Activated T-helper 2 cell treated with anti-CD3 and anti-CD28 coated beads, Interferon-gamma antibody, Interleukin-2, Interleukin-4, amounts not matched to agents 10 μg/mL and 5 μg/mL and 100 μg/mL, durations not matched to agents 14 hours and 24 hours and 36 hours (primary cell): ENCODE data around the gene MCRIP2. TPM values are rescaled to one million over a fixed set of nuclear protein-coding genes. Genes with fewer than 3 reads are reported as not detected.

Experiments
- DNase-seq: peaks from one replicate; pipeline ENCODE4 v3.0.0; 2021; ENCODE audit warnings: low spot score
- H3K27ac Mint-ChIP-seq: one replicate; pipeline ENCODE4 v1.8.0; 2021; ENCODE audit warnings: mixed read lengths
- H3K27me3 Mint-ChIP-seq: one replicate; pipeline ENCODE4 v1.8.0; 2021; ENCODE audit warnings: low read depth, mixed read lengths
- H3K36me3 Mint-ChIP-seq: one replicate; pipeline ENCODE4 v1.8.0; 2021; ENCODE audit warnings: low read depth, mixed read lengths
- H3K4me1 Mint-ChIP-seq: one replicate; pipeline ENCODE4 v1.8.0; 2021; ENCODE audit warnings: low read depth, mixed read lengths
- H3K4me3 Mint-ChIP-seq: one replicate; pipeline ENCODE4 v1.8.0; 2021; ENCODE audit warnings: low read depth, mild to moderate bottlenecking, moderate library complexity, mixed read lengths
- H3K9me3 Mint-ChIP-seq: one replicate; pipeline ENCODE4 v1.8.0; 2021; ENCODE audit warnings: mixed read lengths
- intact Hi-C: fragments of 100-400 bp; cut with micrococcal nuclease; formaldehyde crosslinking; loops from one replicate; pipeline ENCODE4 v1.15.1; 2023
- total RNA-seq: library from RNA; stranded (reverse); gene quantifications from 2 replicates; pipeline ENCODE4 v1.2.3, GENCODE V29; 2022

Gene MCRIP2
- total RNA-seq, 1 donor from 2014 or later = 62.6 TPM

GRCh38 chr16:622920-623280 is 18.7 kb upstream of the MCRIP2 start:
- H3K4me3 Mint-ChIP-seq = no peak overlapping the region

DNA sequence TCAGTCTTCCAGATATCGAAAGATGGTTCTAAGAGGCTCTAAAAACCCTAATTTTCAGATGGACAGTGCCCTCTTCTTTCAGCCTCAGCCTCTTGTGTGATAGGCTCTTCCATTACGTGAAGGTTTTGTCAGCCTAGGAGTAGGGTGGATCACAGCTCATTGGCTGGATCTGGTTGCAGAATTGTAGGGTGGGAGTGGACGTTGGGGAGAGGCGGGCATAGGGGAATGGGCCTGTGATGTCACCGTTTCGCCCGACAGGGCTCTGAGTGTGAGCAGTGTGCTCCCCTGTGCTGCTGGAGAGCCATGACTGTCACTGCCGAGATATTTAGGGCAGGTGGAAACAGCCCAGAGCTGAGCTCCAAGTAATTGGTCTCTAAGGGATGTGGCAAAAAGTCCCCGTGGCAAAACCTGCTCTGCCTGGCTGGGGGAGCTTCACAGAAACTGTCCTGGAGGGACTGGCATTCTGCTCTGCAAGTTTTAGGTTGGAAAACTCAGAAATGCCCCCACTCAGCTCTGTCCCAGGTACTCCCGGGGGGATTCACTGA is 17.0 kb upstream of the MCRIP2 start:
- H3K36me3 Mint-ChIP-seq = no peaks in the 10 kb centered on the region
- no peaks in the 10 kb centered on the region for H3K4me1 Mint-ChIP-seq
- intact Hi-C loops = no loop called here
- no peak overlapping the region for H3K27ac Mint-ChIP-seq
- no peak for DNase-seq
- H3K4me3 Mint-ChIP-seq = no peak overlapping the region
- H3K9me3 Mint-ChIP-seq = no peaks in the 10 kb centered on the region
- H3K27me3 Mint-ChIP-seq = no peaks in the 10 kb centered on the region

More at GRCh38 chr16:622920-623280, 18.7 kb upstream of the MCRIP2 start:
- Mint-ChIP-seq H3K9me3 (no peaks in the 10 kb centered on the region), H3K36me3 (no peaks in the 10 kb centered on the region), H3K27ac (no peak overlapping the region), H3K4me1 (no peaks in the 10 kb centered on the region), H3K27me3 (no peaks in the 10 kb centered on the region)
- DNase-seq = no peak
- intact Hi-C loops = no loop called here

DNA sequence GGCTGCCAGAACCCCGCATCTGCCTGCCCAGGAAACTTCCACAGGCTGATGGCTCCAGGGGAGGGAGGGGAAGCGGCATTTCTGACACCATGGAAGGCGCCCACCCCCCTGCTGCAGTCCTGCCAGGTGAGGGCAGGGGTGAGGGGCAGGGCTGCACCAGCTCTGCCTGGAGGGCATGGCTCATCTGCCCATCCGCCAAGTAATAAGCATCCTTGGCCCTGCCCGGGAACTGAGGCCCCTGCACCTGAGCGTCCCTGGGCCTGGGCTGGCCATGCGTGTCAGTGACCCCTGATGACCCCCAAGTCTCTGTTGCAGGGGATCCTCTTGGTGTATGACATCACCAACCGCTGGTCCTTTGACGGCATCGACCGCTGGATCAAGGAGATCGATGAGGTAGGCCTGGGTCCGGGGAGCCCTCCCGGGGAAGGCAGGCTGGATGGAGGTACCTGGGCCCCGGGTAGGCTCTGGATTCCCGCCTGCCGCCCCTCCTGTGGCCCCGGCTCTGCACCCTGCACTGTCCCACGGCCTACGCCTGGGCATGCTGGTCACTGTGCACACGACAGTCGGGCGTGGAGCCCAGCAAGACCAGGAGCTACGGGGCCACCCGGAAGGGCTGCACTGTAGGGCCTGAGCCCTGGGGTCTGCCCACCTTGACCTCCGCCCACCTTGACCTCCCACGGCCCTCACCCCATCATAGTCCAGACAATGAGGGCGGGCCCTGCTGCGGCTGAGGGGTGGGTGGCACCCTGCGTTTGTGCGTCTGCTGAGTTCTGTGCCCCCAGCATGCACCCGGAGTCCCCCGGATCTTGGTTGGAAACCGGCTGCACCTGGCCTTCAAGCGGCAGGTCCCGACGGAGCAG is 16.3 kb upstream of the MCRIP2 start:
- no peak overlapping the region for H3K27ac Mint-ChIP-seq
- no peak for DNase-seq
- H3K27me3 Mint-ChIP-seq = no peaks in the 10 kb centered on the region
- H3K9me3 Mint-ChIP-seq = no peaks in the 10 kb centered on the region
- no peaks in the 10 kb centered on the region for H3K36me3 Mint-ChIP-seq
- no peak overlapping the region for H3K4me3 Mint-ChIP-seq
- H3K4me1 Mint-ChIP-seq = no peaks in the 10 kb centered on the region
- intact Hi-C loops = no loop called here

GRCh38 chr16:625977-626765 is 15.5 kb upstream of the MCRIP2 start:
- no peak for DNase-seq
- intact Hi-C loops = no loop called here
- Mint-ChIP-seq H3K27me3 (no peaks in the 10 kb centered on the region), H3K4me1 (no peaks in the 10 kb centered on the region), H3K36me3 (no peaks in the 10 kb centered on the region), H3K9me3 (no peaks in the 10 kb centered on the region), H3K27ac (no peak overlapping the region), H3K4me3 (no peak overlapping the region)

DNA sequence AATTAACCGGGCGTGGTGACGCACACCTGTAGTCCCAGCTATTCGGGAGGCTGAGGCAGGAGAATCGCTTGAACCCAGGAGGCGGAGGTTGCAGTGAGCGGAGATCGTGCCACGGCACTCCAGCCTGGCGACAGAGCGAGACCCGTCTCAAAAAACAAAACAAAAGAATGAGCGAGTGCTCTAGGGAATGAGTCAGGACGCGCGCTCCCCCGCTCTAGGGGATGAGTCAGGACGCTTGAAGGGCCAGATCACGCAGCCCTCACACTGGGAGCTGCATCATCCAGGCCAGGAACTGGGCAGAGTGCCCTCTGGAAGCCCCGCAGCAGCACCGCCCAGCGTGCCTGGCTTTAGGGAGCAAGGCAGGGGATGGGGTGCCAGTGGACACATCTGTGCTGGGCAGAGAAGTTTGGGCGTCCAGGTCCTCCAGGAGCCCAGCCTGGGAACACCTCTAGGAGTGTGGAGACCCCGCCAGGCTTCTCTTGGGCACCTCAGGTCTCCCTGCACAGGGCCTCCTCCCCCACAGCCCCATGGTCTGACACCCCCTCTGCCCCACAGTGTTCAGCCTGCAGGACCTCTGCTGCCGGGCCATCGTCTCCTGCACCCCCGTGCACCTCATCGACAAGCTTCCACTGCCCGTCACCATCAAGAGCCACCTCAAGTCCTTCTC is 14.7 kb upstream of the MCRIP2 start:
- Mint-ChIP-seq H3K4me1 (no peaks in the 10 kb centered on the region), H3K36me3 (no peaks in the 10 kb centered on the region), H3K27me3 (no peaks in the 10 kb centered on the region), H3K9me3 (no peaks in the 10 kb centered on the region), H3K4me3 (no peak overlapping the region), H3K27ac (no peak overlapping the region)
- no peak for DNase-seq
- intact Hi-C loops = no loop called here

GRCh38 chr16:627454-628239 is 14.0 kb upstream of the MCRIP2 start:
- no peak overlapping the region for H3K4me3 Mint-ChIP-seq
- H3K27ac Mint-ChIP-seq = no peak overlapping the region
- DNase-seq = no peak
- intact Hi-C loops = no loop called here
- H3K9me3 Mint-ChIP-seq = no peaks in the 10 kb centered on the region
- no peaks in the 10 kb centered on the region for H3K4me1 Mint-ChIP-seq
- H3K27me3 Mint-ChIP-seq = no peaks in the 10 kb centered on the region
- H3K36me3 Mint-ChIP-seq = no peaks in the 10 kb centered on the region

DNA sequence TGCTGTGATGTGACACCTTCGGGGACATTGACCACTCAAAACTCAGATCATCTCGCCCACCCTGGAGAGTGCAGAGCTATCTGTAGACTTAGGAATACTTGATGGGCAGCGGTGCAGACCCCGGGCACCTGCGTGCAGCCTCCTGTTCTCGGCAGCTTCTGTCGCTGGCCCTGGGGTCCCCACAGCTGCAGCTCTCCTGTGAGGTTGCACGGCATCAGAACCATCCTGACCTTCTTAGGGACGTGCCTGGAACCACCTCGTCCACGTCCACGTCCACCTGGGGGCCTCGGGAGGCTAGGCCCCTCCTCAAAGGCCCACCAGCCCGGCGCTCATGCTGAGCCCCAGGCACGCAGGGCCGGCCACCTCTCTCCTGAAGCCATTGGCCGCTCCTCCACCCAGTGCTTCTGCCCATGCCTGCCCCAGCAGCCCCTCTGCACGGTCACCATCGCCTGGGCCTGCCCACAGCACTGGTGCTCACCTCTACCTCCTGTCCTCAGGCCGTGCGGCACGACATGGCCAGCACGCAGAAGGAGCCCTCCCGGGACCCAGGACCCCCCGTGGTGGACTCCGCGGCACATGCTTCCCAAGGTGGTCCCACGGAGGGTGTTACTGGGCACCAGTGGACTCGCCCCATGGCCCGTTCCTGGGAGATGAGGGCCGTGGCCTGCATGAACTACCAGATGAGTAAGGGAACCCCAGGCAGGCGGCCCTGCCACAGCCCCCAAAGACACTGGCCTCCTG is 13.1 kb upstream of the MCRIP2 start:
- Mint-ChIP-seq H3K27ac (no peak overlapping the region), H3K4me3 (no peak overlapping the region), H3K27me3 (no peaks in the 10 kb centered on the region), H3K9me3 (no peaks in the 10 kb centered on the region), H3K4me1 (no peaks in the 10 kb centered on the region), H3K36me3 (no peaks in the 10 kb centered on the region)
- intact Hi-C loops = no loop called here
- DNase-seq = no peak

GRCh38 chr16:629185-629832 is 12.3 kb upstream of the MCRIP2 start:
- Mint-ChIP-seq H3K4me3 (no peak overlapping the region), H3K36me3 (peaks cover 4% of the 10 kb centered on the region), H3K27ac (no peak overlapping the region), H3K4me1 (no peaks in the 10 kb centered on the region), H3K9me3 (no peaks in the 10 kb centered on the region), H3K27me3 (no peaks in the 10 kb centered on the region)
- DNase-seq = no peak
- intact Hi-C loops = no loop called here

DNA sequence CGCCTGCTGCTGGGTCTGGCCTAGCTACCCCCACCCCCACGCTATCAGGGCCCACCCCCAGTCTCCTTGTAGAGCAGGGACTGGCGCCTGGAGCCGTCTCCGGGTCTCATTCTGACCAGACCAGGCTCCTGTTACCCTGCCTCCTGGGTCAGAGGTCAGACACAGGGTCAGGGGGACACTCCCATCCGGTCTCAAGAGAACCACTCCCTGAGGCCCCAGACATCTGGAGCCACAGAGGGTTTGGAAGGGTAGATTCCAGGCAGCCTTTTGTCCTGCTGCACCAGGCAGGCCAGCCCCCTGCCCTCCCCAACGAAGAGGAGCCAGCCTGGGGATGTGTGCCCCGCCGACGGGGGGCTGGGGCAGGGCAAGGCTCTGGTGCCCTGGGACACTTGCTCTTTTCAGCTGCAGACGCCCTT is 11.8 kb upstream of the MCRIP2 start:
- Mint-ChIP-seq H3K27ac (no peak overlapping the region), H3K36me3 (peaks cover 7% of the 10 kb centered on the region), H3K4me1 (peaks cover 2% of the 10 kb centered on the region), H3K4me3 (no peak overlapping the region), H3K9me3 (no peaks in the 10 kb centered on the region), H3K27me3 (no peaks in the 10 kb centered on the region)
- DNase-seq = no peak
- intact Hi-C loops = no loop called here

DNA sequence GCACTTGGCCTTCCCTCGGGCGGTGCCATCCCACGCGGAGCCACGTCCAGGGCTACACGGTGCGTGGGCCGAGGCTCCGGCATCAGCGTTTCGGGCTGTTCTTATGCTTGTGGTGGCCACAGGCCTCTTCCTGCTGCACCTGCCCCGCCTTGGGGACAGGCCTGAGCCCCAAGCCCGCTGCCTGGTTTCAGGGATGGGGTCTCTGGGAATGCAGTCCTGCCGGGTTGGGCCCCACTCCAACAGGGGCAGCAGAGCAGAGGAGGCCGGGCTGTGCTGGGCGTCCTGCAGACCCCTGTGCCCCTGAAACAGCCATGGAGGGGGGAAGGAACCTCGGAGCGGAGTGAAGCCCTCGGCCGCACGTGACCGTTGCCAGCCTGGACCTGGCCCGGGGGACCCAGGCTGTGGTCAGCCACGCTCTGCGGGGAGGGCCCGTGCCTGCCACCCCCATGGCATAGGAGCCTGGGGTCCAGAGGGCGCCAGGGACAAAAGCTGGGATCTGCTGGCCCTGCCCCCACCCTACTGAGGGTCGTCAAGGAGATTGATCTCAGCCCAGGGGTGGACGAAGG is 11.3 kb upstream of the MCRIP2 start:
- Mint-ChIP-seq H3K36me3 (peaks cover 8% of the 10 kb centered on the region), H3K27ac (no peak overlapping the region), H3K4me3 (no peak overlapping the region), H3K27me3 (no peaks in the 10 kb centered on the region), H3K4me1 (peaks cover 4% of the 10 kb centered on the region), H3K9me3 (no peaks in the 10 kb centered on the region)
- intact Hi-C loops = no loop called here
- DNase-seq = no peak

DNA sequence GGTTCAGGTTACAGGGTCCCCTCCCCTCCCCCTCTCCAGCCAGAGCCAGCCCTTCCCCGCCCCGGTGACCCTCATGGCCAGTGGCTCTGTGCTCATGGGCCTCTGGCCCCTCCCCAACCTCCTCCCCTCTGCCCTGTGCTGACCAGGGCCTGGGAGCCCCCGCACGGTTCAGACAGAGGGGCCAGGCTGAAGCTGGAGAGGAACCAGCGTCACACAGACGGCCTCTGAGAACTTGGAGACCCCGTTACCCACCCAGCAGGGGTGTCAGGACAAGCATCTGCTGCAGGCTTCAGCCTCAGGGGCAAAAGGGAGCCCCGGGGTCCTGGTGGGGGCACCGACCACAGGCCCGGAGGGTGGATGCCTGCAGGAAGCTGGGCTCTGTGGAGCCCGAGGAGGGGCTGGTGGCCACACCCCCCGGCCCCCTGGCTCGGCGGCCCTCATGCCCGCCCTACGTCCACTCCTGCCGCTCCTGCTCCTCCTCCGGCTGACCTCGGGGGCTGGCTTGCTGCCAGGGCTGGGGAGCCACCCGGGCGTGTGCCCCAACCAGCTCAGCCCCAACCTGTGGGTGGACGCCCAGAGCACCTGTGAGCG is 10.7 kb upstream of the MCRIP2 start, which contains the start of gene WFIKKN1:
Gene WFIKKN1, plus strand, starts transcription at position 171 of the 591 bp plus-strand sequence. Its CDS starts 269 bp downstream, at position 440.
- Mint-ChIP-seq H3K36me3 (peaks cover 8% of the 10 kb centered on the region), H3K4me1 (peaks cover 4% of the 10 kb centered on the region)

More for the DNA sequence above, 10.7 kb upstream of the MCRIP2 start, which contains the start of gene WFIKKN1:
- H3K4me3 Mint-ChIP-seq = no peak within 1 kb of the TSS
- no peaks in the 10 kb centered on the region for H3K9me3 Mint-ChIP-seq
- intact Hi-C loops = no loop called here
- H3K27ac Mint-ChIP-seq = no peak within 1 kb of the TSS
- DNase-seq = no peak
- H3K27me3 Mint-ChIP-seq = no peaks in the 10 kb centered on the region
